ENCODE results near the gene CCNJL.
"Not testable (repeated sequence)": the region's sequence is repeated elsewhere in the genome, so short reads cannot be mapped to it uniquely, and the experiment has no call there.

CCNJL gene, protein sequence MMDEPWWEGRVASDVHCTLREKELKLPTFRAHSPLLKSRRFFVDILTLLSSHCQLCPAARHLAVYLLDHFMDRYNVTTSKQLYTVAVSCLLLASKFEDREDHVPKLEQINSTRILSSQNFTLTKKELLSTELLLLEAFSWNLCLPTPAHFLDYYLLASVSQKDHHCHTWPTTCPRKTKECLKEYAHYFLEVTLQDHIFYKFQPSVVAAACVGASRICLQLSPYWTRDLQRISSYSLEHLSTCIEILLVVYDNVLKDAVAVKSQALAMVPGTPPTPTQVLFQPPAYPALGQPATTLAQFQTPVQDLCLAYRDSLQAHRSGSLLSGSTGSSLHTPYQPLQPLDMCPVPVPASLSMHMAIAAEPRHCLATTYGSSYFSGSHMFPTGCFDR

DNA sequence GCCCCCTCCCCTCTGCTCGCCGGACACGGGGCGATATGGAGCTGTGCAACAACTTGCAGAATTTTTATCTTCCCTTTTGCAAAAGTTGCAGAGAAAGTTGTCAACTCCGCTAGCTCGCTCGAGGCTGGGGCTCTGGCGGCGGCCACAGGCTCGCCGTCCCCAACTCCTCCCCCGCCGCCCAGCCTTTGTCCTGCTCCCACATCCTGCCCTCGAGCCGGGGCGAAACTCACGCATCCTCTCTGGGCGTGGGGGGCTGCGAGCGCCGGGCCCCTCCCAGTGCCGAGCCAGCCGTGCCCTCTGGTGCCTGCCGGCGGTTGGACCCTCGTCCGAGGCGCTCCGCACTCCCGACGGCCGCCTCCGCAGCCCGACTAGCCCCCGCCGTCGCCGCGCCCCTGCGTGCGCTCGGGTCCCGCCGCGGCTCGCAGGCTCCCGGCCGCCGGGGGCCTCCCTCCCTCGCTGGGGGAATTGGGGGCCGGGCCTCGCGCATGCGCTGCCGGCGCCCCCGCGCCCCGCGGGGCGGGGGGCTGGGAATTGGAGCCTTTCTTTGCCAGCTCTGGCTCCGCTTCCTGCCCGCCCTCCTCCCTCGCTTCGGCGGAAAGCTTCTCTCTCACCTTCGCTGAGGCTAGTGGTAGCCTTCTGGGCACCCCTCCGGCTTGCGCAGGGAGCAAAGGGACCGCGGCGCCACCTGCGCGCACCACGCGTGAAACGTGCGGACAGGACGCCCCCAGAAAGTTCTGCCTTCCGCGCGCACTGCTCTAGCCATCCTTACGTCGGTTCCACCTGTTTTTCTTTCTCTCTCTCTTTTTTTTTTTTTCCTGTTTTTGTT, at the start of gene CCNJL:
CCNJL (minus strand) TSS at position 431 of the 826 bp plus-strand sequence. CDS start 641 bp downstream, outside the sequence.
- peak; percentile 38 for DNase-seq (ENCODE audit: low spot score)

DNA sequence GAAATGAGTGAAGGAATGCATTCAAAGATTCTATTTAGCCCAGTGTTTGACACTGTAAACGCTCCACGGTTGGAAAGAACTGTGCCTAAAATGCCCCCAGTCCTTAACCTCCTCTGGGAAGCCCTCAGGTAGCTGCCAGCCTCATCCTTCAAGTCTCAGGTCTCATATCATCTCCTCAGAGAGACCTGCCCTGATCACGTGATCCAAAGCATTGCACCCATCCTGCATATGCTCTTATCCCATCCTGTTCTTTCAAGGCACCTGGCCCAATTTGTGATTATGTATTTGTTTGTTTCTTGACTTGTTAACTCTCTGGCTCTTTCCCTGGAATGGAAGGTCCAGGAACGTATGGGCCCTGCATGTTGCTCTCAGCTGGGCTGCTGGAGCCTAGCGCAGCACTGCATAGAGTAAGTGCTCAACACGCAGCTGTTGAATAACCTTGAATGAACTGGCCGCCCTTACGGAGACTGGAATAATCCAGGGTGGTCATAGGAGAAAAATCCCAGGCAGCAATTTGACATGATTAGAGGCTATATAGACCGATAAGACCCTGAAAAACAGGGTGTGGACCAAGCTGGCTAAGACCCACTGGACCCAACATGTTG, 49.4 kb upstream of the CCNJL start:
- DNase-seq (ENCODE audit: low spot score): no peak

DNA sequence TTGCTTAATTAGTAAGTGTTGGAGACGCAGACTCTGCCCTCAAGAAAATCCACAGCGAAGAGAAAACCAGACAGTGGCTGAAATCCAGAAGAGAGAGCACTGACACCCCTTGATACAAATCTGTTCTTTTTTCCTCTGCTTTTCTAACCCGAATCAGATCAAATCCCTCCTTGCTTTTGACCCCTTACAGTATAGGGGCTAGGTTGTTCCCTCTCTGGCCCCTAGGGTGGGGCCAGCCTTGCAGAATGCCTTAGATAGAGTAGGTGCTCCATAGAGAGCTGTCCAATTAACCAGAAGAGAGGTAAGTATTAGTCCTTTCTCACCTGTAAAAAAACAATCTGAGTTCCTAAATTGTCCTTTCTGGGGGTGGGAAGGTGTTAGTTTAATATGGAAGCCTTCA, 47.9 kb upstream of the CCNJL start:
- DNase-seq (ENCODE audit: low spot score): no peak

DNA sequence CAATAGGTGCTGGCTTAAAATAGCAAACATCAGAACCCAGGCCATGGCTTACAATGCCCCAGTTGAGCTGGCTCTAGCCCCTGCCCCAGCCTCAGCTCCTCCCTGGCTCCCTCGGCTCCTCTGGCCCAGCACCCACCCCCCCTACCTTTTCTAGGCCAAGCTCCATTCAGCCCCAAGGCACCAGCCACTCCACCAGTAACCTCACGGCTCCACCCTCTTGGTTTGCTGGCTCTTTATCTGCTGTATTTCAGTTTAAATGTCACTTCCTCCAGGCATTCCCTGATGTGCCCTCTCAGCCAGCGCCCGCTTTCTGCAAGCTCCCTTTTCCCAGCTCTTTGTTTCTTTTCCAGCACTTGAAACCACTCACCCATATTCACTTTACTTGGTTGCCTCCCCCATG, 47.5 kb upstream of the CCNJL start:
- no peak for DNase-seq (ENCODE audit: low spot score)

DNA sequence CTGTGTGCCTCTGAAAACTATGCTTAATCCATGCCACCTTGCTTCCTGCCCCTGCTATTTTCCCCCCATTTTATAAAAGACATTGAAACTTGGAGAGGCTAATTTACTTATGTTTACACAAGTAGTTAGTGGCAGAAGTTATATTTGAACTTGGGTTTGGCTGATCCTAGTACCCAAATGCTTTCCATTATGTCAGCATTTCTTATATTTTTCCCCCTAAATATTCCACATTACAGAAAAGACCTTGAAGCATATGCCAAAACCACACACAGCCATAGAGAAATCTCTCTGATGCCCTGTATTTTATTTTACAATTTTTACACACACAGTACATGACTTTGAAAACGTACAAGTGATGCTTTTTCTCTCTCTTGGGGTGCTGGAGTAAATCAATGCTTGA, 46.9 kb upstream of the CCNJL start:
- DNase-seq (ENCODE audit: low spot score): no peak

DNA sequence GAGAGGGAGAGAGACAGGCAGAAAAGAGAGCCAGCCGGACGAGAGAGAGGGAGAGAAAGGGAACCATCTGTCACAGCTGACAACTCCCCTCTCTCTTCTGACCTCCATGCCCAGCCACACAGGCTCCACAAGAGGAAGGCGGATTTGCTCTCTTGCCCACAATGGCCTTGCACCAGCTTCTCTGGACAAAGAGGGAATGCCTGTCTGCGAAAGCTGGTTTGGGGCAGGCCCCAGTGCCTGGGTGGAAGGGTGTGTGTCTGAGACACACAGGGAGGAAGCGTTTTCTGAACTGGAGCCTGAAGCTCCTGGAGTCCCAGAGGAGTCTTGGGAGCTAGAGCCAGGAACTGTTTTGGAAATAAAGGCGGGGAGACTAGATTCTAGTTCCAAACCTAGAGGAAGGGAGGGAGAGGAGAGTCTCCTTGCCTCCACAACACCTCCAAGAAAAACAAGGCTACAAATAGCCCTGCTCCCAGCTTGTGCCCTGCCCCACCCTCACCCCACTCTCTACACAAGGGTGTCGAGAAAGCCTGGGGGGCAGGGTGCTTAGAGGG, 45.6 kb upstream of the CCNJL start:
- no peak for DNase-seq (ENCODE audit: low spot score)

DNA sequence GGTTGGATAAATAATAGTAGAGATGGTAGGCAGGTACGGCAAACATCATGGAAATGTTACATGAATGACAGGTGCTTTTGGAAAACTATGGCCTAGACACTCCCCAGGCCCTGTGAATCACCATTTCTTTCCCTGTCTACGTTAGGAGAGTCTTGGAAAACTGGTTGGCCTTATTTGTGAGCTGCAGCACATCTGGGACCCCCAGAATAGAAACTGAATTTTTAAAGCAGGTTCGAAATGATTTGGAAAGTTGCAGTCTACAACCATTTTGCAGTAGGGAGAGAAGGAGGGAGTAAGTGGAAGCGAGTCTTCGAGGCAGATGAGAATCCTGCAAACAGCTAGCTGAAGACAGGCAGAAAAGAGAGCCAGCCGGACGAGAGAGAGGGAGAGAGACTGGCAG, 45.0 kb upstream of the CCNJL start:
- DNase-seq (ENCODE audit: low spot score): no peak

DNA sequence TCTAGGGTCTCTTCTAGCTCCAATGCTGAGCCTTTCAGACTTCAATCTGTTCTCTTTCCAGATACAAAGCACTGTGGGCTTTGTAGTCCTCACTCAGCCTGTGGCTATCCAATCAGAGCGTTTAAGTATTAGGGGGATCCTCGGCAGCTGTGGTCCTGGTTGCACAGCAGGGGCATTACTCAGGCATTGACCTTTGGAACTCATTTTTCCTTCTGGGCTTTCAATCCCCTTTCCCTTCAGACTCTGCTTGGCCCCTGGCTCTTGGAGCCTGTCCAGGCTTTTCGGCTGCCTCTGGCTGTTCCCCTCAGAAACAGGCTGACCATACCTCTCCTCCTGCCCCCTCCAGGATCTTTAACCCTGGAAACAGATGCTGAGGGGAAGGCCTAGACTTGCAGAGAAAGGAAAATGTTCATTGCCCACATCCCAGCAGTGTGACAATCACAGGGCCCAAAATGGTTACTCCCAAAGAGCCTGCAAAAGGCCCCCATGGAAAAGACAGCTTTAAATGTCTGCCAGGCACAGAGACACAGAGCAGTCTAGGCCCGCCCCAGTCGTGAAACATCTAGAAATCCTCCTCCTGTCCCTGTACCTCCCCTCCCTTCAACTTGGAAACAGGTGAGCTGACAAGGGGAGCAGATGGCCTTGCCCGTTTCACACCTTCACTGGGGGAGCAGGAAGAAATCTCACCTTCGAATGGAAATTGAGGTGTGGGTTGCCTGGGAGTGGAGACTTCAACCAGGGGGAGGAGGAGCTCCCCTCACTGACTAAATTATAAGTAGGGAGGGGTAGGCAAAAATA, 44.4 kb upstream of the CCNJL start:
- DNase-seq (ENCODE audit: low spot score): no peak

DNA sequence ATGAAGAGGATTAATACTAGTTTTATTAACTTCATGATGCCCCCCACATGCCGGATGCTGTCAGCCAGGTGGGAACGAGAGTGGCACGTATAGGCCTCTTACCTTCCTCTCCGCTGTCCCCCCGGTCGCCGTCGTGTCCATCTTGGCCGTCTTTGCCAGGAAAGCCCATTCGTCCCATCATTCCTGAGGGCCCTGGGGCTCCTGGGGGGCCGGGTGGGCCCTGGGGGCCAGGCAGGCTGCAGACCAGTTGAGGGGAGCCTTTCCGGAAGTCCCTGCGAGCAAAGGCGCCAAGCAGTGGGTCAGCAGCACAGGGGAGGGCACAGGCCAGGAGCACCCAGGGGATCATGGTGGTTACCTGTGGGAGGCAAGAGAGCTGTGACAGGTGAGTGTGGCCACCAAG, 42.3 kb upstream of the CCNJL start:
- DNase-seq (ENCODE audit: low spot score): no peak

DNA sequence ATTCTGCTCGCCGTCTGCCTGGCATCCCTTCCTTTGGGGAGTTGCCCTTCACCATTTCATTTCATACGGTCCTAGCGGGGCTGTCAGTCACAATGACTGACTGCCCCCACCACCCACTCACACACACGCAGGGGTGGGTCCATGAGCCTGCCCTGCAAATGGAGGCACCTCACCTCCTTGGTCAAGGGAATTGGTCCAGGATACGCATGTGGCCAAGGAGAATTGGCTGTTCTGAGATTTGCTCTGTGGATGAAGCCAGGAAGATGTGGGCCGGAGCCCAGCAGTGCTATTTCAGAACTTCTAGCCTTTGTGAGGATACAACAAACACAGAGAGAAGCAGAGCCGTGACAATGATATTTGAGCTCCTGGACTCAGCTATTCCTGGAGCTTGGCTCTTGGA, 41.0 kb upstream of the CCNJL start:
- no peak for DNase-seq (ENCODE audit: low spot score)

DNA sequence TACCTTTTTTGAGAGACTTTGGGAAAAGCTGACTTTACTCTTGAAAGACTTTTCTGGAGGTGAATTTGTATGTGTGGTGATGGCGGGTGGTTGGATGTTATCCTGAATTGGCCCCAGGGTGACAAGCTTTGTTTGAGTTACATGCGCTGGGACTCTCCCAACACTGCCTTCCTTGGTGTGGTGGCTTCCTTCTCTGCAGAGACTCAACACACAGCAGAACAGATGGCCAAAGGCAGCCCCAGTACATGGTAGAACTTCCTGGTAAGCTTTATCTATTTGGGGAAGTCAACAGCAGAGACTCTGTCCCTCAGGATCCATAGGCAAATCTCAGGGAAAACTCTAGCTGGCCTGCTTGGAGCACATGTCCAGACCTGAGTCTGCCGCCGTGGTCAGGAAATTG, 39.9 kb upstream of the CCNJL start:
- no peak for DNase-seq (ENCODE audit: low spot score)

DNA sequence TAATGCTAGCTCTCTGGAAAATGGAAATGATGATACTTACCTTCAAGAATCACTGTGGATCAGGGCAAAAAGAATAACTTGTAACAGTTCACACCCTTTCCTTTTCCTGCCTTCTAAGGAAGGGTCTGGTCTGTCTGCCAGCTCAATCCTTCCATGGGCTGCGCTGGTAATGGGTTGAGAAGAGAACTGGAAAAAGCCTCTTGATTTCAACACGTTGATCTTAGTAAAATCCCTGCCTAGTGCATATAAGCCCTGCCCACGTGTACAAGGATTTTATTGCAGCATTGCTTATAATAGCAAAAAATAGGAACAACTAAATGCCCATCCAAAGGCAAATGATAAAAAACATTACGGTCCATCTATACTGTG, 37.6 kb upstream of the CCNJL start:
- DNase-seq (ENCODE audit: low spot score): no peak

DNA sequence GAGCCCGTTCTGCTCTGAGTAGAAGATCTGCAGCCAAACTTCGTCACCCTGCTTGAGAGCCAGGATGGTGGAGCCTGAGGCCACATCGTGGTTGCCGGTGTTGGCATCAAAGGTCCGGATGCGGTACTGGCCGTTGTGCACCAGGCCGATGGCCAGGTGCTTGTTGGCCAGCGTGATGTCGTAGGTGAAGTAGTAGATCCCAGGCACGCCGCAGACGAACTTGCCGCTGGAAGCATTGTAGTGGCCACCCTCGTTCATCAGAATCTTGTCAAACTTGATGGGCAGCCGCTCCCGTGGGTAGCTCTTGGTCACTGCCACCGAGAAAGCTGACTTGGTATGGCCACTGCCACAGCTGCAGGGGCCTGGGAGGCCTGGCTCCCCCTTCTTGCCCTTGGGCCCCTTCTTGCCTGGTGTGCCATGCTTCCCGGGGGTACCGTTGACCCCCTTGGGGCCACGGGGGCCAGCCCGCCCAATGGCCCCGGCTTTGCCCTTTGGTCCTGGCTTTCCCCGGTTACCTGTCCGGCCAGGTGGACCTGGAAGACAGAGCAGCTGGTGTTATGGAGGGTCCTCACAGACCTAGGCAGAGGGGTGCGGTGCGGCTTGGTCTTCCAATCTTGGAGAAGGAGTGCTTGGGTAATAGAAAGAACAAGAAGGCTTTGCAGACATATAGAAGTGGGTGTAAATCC, 37.0 kb upstream of the CCNJL start:
- DNase-seq (ENCODE audit: low spot score): no peak

DNA sequence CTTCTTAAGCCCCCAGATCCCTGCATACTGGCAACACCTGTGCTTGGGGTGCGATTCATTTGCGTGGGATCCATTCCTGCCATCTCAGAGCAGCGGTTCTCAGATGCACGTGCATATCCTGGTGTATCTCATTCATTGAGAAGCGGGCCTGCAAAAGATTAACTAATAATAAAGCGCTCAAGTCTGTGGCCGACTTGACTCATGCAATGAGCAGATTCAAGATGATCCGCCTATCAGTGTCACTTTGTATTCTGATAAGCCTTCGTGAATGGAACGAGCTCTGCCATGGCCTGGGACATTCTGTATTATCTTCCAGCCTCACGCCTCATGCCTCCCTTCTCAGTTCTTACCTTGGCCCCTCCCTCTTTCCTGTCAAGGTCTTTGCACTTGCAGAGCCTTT, 35.7 kb upstream of the CCNJL start:
- no peak for DNase-seq (ENCODE audit: low spot score)

DNA sequence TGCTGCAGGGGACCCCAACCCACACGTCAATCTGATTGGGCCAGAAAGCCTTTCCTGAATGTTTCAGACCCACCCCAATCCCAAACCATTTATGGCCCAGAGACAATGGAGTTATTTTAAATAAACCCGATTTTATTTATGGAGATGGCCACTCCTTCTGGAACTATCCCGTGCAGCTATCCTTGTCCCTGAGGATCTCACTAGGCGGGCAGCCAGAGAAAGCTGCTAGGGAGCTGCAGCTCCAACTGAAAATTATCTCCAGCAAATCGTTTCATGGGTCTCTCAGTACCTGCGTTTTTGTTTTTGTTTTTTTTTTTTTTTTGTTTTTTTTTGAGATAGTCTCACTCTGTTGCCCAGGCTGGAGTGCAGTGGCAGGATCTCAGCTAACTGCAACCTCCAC, 35.1 kb upstream of the CCNJL start:
- DNase-seq (ENCODE audit: low spot score): no peak

DNA sequence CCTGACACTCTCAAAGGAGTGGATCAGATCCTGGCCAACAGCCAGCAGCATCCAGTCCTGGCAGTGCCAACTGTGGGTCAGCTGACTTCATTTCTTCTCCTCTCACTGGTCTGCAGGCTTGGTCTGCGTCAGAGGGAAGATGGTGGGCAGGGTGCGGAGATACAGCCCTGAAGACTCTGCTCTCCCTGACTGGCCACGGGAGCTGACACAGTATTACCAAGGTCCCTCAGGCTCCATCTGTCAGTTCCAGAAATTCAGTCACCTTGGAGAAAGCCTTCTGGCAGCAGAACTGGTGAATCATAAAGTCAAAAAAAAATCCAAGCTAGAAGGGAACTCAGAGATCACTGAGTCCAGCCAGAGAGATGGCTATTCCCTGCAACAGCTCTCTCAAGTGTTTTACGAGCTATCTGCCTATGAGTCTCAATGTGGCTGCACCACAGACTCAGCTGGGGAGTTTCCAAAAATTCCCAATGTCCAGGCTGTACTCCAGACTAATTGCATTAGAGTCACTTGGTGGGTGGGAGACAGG, 30.1 kb upstream of the CCNJL start:
- DNase-seq (ENCODE audit: low spot score): no peak

DNA sequence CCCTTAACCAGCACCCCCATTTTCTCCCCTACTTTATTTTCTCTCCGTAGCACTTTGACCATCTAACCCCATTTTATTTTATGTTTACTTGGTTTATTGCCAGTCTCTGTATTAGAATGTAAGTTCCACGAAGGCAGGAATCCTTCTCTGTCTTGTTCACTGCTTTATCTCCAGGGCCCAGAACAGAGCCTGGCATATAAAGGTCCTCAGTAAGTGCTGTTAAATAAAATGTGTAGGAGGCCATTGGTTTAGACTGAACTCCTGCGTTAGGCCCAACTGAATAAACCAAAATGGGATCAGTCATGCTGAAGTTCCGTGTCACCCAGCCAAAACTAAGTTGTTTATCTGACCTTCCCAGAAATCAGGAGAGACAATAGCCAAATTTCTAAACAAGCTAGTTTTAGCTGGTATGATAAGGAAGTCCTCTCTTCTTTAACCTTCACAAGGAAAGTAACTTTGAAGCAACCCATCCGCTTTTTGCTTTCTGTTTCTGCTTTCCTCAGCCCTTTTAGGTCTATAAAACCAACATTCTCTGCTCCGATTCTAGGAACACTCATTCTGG, 29.0 kb upstream of the CCNJL start:
- no peak for DNase-seq (ENCODE audit: low spot score)

DNA sequence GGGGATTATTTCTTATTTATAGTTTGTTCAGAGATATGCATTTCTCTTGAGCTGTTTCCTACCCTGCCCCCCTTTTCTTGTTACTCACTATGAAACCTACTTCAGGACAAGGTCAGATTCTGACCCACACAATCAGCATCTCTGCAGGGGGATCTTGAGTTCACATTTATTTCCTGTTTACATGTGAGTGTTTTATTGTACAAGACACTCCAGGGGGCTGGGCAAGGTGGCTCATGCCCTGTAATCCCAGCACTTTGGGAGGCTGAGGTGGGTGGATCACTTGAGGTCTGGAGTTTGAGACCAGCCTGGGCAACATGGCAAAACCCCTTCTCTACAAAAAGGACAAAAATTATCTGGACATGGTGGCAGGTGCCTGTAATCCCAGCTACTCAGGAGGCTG, 28.1 kb upstream of the CCNJL start:
- DNase-seq (ENCODE audit: low spot score): peak; percentile 30

DNA sequence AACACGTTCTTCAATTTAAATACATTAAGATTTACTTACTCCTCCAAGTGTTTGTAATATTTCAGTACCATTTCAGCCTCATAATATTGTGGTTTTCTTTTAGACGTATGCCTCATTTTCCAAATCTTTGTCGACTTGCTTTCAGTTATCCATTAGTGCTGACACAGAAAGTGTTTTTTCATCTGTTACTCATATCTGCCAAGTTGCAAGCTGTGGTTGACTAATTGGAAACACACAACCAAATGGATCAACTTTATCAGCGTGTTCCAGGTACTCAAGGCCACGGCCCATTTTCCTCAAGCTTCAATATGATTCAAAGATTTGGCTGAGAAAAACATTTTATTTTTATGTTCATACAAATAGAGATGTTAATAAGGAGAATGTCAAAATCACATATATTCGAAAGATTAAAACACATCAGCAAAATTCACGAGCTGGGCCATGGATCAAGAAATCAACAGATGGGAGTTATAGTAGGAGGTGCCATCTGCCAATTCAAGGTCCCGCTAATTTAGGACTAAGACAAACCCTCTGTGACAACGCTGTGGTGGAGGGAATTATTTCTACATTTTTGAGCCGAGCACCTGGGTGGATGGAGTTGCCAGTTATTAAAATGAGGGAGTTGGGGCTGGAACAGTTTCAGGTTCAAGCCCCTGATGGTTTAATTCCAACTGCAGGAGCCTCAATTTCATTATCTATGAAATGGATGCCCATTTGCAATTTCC, 27.2 kb upstream of the CCNJL start:
- DNase-seq (ENCODE audit: low spot score): no peak

DNA sequence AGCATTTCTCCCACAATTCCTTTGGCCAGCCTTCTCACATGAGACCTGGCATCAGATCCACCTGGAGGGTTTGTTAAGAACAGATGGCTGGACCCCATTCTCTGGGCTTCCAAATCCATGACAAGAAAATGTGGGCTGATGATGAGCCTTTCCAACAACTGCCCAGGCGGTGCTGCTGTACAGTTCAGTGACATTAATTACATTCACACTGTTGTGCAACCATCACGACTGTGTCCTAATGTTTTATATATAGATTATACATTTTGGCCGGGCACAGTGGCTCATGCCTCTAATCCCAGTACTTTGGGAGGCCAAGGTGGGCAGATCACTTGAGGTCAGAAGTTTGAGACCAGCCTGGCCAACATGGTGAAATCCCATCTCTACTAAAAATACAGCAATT, 22.4 kb upstream of the CCNJL start:
- DNase-seq (ENCODE audit: low spot score): not testable (repeated sequence)

Data from kidney capillary endothelial cell (primary cell).